ENCODE data around the gene SMPD3.

The SMPD3 gene

DNA sequence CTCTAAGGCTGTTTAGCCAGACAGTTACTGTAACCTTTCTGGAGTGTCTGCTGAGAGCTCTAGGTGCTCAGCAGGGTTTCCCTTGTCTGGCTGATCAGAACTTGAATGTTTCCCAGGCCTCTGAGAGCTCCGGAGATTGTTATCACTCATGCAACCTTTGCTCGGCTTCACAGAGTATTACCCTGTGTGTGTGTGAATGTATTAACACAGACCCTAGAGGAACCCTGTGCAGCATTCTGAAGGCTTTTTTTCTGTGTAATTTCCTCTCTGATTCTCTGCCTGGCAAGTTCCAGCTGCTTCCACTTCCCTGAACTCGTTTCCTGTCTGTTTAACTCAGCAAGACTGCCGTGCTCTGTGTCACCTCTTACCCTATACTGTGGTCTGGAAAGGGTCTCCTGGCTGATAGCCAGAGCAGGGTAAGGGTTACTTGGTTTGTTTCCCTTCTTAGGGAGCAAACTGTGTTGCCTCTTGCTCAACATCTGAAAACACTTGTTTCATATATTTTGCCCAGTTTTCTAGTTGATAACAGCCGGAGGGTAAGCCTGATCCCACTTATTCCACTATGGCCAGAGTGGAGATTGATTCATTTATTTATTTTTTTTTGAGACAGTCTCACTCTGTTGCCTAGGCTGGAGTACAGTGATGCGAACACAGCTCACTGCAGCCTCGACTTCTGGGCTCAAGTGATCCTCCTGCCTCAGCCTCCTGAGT, 115.7 kb downstream of the SMPD3 start:
- no peak for DNase-seq (ENCODE audit: low spot score)

DNA sequence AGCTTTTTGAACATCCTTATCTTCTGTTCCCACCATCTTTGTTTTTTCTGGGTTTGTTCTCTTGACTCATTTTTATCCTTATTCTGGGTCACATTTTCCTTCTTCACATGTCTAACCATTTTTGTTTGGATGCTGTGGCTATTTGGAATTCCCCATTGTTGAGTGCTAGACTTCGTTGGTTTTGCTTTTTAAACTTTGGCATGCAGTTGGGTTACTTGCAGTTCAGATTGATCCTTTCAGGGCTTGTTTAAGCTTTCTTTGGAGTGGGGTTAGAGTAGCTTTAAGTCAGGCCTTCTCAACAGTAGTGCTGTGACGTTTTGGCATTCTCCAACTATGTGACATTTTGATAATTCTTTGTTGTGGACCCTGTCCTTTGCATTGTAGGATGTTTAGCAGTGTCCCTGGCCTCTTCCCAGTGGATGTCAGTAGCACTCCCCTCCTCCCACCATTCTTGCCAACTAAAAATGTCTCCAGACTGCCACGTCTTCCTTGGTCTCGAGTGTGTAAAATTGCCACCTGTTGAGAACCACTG, 116.4 kb downstream of the SMPD3 start:
- no peak for DNase-seq (ENCODE audit: low spot score)

DNA sequence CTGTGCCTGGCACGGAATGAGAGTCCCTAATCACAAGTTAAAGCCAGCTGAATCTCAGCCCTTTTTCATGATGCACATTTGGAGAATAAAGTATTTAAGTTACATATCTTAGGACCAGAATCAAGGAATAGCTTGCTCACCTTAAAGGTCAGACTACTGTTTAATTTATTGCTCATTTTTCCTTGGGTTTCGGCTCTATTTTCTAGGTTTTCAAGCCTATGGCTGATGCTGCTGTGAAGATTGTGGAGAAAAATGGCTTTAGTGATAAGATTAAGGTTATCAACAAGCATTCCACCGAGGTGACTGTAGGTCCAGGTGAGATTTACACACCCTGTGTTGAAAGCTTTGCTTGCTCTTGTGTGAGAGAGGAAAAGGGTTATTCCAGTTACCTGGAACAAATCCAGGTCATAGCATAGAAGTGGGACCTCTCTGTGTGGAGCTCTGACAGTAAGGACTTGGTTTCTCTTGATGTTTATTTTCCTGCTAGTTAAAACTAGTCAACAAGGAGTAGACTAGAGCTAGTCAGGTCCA, 119.4 kb downstream of the SMPD3 start:
- no peak for DNase-seq (ENCODE audit: low spot score)

GRCh38 chr16:68328151-68328859, 120.0 kb downstream of the SMPD3 start:
- DNase-seq (ENCODE audit: low spot score), result peak; percentile 97

DNA sequence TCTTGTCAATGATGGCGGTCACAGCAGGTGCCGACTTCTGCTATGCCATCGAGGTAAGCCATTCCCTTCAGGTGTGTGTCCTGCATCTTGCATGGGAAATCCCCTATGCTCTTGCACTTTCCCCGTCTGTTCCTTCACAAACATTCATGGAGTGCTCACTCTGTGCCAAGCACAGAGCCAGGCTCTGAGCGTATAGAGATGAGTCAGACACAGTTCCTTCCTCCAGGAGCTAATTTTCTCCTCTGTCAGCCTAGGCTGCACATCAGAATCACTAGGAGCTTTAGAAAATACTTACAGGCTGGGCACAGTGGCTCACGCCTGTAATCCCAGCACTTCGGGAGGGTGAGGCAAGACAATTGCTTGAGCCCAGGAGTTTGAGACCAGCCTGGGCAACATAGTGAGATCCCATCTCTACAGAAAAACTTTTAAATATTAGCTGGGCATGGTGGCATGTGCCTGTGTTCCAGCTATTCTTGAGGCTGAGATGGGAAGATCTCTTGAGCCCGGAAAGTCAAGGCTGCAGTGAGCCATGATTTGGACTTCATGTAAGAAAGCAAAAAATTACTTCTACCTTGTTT, 123.4 kb downstream of the SMPD3 start:
- no peak for DNase-seq (ENCODE audit: low spot score)

GRCh38 chr16:68324336-68324735, 124.0 kb downstream of the SMPD3 start:
- no peak for DNase-seq (ENCODE audit: low spot score)

DNA sequence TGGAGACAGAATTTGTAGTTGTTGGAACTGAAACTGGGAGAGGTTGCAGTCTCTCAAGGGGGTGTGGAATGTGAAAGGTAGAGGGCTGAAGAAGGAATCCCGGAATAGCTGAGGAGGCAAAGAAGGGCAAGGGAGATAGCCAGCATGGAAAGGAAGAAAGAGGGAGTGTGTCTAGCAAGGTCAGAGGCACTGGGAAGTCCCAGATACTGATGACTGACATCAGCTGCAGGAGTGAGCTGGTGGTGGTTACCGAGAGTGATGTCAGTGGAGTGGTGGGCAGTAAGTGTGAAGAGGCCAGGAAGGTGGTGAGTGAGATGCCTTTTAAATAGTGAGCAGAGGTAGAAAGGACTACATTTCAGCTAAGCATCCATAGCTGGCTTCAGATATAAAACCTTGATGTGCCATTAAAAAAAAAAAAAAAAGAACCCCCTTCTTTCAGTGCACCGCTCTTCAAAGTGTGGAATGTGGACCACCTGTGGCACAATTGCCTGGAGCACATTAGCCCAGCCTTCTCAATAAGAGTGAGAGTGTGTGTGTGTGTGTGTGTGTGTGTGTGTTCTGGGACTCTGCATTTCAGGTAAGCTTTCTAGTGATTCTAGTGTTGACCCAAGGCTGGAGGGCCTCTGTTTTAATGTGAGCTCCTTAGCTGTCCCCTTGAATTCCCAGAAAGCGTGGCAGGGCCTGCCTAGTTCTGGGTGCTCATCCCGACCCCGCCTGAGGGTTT, 129.0 kb downstream of the SMPD3 start:
- no peak for DNase-seq (ENCODE audit: low spot score)

DNA sequence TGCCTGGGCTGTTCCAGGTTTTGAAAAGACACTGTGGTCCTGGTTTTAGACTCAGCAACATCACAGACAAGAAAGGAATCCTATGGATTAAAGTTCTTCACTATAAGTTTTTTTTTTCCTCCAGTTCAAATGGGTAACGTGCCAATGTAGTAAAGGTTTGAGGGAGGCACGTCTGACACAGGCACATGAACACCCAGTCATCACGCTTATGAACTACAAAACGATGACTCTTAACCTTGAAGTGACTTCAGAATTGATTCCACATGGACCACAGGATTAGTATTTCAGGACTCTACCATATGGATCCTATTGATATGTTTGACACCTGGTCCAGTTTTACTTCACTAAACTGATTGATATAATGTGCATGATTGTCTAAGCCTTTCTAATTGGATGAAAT, 135.2 kb downstream of the SMPD3 start:
- no peak for DNase-seq (ENCODE audit: low spot score)

- DNase-seq (ENCODE audit: low spot score), result peak; percentile 91
Observed at GRCh38 chr16:68310774-68311511, 137.4 kb downstream of the SMPD3 start, which contains the start of the genes PRMT7 and SLC7A6OS. Gene PRMT7 (plus strand): TSS chr16:68311019. CDS start chr16:68315980, 4,961 bp downstream. Gene SLC7A6OS (minus strand): TSS chr16:68310946. CDS start chr16:68310926, 20 bp downstream.

GRCh38 chr16:68310437-68310773, 137.9 kb downstream of the SMPD3 start:
- DNase-seq (ENCODE audit: low spot score), result no peak

DNA sequence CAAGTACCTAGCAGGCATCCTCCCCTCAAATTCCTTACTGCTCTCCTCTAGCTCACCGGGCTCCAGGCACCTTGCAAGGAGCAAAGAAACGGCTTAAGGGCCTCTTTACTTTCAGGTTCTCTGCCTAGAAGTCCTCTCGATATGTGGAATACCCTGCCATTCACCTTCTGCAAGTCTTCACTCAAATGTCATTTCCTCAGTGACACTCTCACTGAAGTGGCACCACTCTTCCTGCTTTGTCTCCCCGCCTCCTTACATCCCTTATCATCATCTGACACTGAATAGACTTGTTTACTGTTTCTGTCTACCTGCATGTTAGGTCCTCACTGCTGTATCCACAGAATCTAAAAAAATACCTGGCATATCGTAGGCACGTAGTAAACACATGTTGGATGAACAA, 138.5 kb downstream of the SMPD3 start:
- no peak for DNase-seq (ENCODE audit: low spot score)

Data from cerebellar cortex (tissue), 1 donor.